WTC11 (cell line): ENCODE data around the gene NPC2. TPM values are rescaled to one million over a fixed set of nuclear protein-coding genes. Genes with fewer than 3 reads are reported as not detected.
A peak's percentile ranks its signal among the peaks of the same experiment; 100 is the strongest.

ENCODE experiments used
- ATAC-seq: fragments of 200-7000 bp; cut with Tn5 transposase; 2 replicates; pipeline ENCODE4 v1.10.0; 2021; ENCODE audit warnings: mild to moderate bottlenecking, moderate library complexity
- CTCF ChIA-PET: fragments of 300-600 bp; sonication (Branson Sonifier 250); formaldehyde crosslinking; loops from one replicate; lab custom pipeline; 2021; ENCODE audit warnings: antibody characterized with exemption; lab: Charles Lee
- POLR2A ChIA-PET: fragments of 350-600 bp; sonication (Branson Sonifier 250); formaldehyde crosslinking; loops from one replicate; lab custom pipeline; 2021; ENCODE audit warnings: antibody characterized with exemption; lab: Charles Lee
- DNase-seq: peaks from one replicate; pipeline ENCODE4 v3.0.0; 2021; ENCODE audit warnings: low spot score
- H3K27ac Mint-ChIP-seq: 2 replicates; pipeline ENCODE4 v1.8.0; 2021; ENCODE audit warnings: mixed read lengths
- H3K27me3 Mint-ChIP-seq: 2 replicates; pipeline ENCODE4 v1.8.0; 2021; ENCODE audit warnings: low read depth, mild to moderate bottlenecking, moderate library complexity, mixed read lengths
- H3K36me3 Mint-ChIP-seq: 2 replicates; pipeline ENCODE4 v1.8.0; 2021; ENCODE audit warnings: mixed read lengths
- H3K4me1 Mint-ChIP-seq: 2 replicates; pipeline ENCODE4 v1.8.0; 2022; ENCODE audit warnings: mixed read lengths
- H3K4me3 Mint-ChIP-seq: 2 replicates; pipeline ENCODE4 v1.8.0; 2021; ENCODE audit warnings: mild to moderate bottlenecking, moderate library complexity, mixed read lengths
- H3K9me3 Mint-ChIP-seq: 2 replicates; pipeline ENCODE4 v1.8.0; 2021; ENCODE audit warnings: mixed read lengths
- E2F5 ChIP-seq: sonication (generic); formaldehyde crosslinking; IDR thresholded peaks from 2 replicates; pipeline ENCODE4 v1.8.1; 2022; ENCODE audit warnings: mild to moderate bottlenecking, moderate library complexity, missing genetic modification reagents
- ELF4 ChIP-seq: sonication (generic); formaldehyde crosslinking; IDR thresholded peaks from 2 replicates; pipeline ENCODE4 v1.8.1; 2022; ENCODE audit warnings: low read depth, mild to moderate bottlenecking, moderate library complexity, missing genetic modification reagents
- JUN ChIP-seq: sonication (generic); formaldehyde crosslinking; IDR thresholded peaks from 2 replicates; pipeline ENCODE4 v1.8.0; 2023; ENCODE audit warnings: mild to moderate bottlenecking, missing genetic modification reagents
- MXD4 ChIP-seq: fragments of 250-450 bp; sonication (Bioruptor Pico); IDR thresholded peaks from 2 replicates; pipeline ENCODE4 v1.8.0; 2021; ENCODE audit warnings: mild to moderate bottlenecking, moderate library complexity, borderline replicate concordance
- MYBL2 ChIP-seq: sonication (generic); formaldehyde crosslinking; IDR thresholded peaks from 2 replicates; pipeline ENCODE4 v1.8.1; 2023; ENCODE audit warnings: mild to moderate bottlenecking, moderate library complexity, missing genetic modification reagents
- NFATC4 ChIP-seq: fragments of 250-450 bp; sonication (Bioruptor Pico); IDR thresholded peaks from 2 replicates; pipeline ENCODE4 v1.9.0; 2021; ENCODE audit warnings: mild to moderate bottlenecking
- NR1H2 ChIP-seq: sonication (generic); formaldehyde crosslinking; IDR thresholded peaks from 2 replicates; pipeline ENCODE4 v1.9.0; 2021; ENCODE audit warnings: mild to moderate bottlenecking, moderate library complexity, missing genetic modification reagents
- SMAD4 ChIP-seq: sonication (generic); formaldehyde crosslinking; IDR thresholded peaks from 2 replicates; pipeline ENCODE4 v1.8.0; 2022; ENCODE audit warnings: mild to moderate bottlenecking, missing genetic modification reagents
- TEAD4 ChIP-seq: sonication (generic); formaldehyde crosslinking; IDR thresholded peaks from 2 replicates; pipeline ENCODE4 v1.8.0; 2022; ENCODE audit warnings: mild to moderate bottlenecking, missing genetic modification reagents
- USF2 ChIP-seq: sonication (generic); formaldehyde crosslinking; IDR thresholded peaks from 2 replicates; pipeline ENCODE4 v1.8.1; 2023; ENCODE audit warnings: mild to moderate bottlenecking, missing genetic modification reagents, moderate library complexity
- total RNA-seq: library from RNA; stranded (reverse); gene quantifications from 3 replicates; pipeline ENCODE4 v1.2.3, GENCODE V29; 2021
- TF ChIP-seq, protein P1 (sequence below): sonication (generic); formaldehyde crosslinking; IDR thresholded peaks from 2 replicates; pipeline ENCODE4 v1.8.1; 2022; ENCODE audit warnings: low read depth, missing genetic modification reagents, borderline replicate concordance
- TF ChIP-seq, protein P2 (sequence below): sonication (generic); formaldehyde crosslinking; IDR thresholded peaks from 2 replicates; pipeline ENCODE4 v1.8.0; 2022; ENCODE audit warnings: mild to moderate bottlenecking, missing genetic modification reagents
- TF ChIP-seq, protein P3 (sequence below): fragments of 250-450 bp; sonication (Bioruptor Pico); conservative IDR thresholded peaks from 2 replicates; pipeline ENCODE4 v1.9.0; 2021; ENCODE audit warnings: mild to moderate bottlenecking
- TF ChIP-seq, protein P4 (sequence below): sonication (generic); formaldehyde crosslinking; IDR thresholded peaks from 2 replicates; pipeline ENCODE4 v1.8.1; 2023; ENCODE audit warnings: mild to moderate bottlenecking, missing genetic modification reagents, borderline replicate concordance

Gene NPC2
- total RNA-seq, 1 experiment from 2014 or later = 139 TPM

DNA sequence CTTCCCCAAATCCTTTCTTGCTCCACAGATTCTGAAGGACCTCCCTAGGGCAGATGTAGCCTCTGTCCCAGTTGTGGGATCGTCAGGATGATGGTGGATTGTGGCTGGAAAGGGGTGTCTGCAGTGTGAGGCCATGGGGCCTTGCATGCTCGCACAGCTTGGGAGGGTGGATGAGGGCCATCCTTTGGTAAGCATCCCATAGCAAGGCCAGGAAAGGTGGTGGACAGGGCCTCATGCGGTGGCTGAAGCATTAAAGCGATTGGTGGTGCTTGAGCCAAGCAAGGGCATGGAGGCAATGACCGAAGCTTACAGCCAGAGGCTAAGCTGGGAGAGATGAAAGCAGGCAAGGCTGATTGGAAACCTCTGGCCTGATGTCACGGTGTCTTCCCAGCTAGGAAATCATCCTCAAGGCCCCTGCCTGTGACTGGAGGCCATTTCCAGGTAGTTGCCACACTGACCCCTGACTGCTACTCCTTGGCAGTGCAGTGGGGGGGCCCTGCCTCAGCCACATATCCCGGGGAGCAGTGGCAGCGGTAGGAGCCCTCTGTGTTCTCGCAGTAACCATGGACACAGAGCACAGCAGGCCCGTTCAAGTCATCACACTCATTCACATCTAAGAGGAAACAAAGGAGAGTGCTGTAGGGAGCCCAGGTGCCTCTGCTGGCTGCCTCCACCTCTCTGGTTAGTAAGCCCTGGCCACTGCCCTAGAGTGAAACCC is 7.5 kb upstream of the NPC2 start (continued):
- no peak for TF ChIP-seq E2F5 (CRISPR knock-in tag)

DNA sequence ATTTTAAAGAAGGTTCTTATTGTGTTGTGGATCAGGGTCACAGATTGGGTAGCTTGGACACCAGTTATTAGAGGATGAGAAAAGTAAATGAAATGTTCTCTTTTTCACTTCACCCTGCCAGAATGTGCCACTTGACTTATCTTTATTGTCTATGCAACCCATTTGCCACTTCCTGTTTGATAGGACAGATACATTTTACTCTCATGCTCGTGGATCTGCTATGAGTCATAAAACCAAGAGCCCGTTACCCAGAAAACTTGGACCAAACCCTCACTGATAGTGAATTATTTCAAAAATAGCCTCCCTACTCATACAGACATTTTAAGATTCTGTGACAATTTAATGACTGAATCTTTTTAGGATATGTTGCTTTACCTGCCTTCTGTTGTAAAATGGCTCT is 2.3 kb upstream of the NPC2 start:
- H3K4me1 Mint-ChIP-seq = peaks cover 27% of the 10 kb centered on the region
- DNase-seq (no peak), ATAC-seq (no peak)
- no peaks in the 10 kb centered on the region for H3K9me3 Mint-ChIP-seq
- POLR2A ChIA-PET = no interaction called here
- peaks cover 12% of the 10 kb centered on the region for H3K36me3 Mint-ChIP-seq
- H3K4me3 Mint-ChIP-seq = peak overlapping the region; percentile 96
- CTCF ChIA-PET = interaction anchor here (3.1 kb wide), 1 partner anchor 13 kb away, joined by 18 read pairs; no protein-coding TSS in a partner anchor
- H3K27ac Mint-ChIP-seq = no peak overlapping the region
- TF ChIP-seq JUN (CRISPR knock-in tag) = no peak
- TF ChIP-seq, protein P1, sequence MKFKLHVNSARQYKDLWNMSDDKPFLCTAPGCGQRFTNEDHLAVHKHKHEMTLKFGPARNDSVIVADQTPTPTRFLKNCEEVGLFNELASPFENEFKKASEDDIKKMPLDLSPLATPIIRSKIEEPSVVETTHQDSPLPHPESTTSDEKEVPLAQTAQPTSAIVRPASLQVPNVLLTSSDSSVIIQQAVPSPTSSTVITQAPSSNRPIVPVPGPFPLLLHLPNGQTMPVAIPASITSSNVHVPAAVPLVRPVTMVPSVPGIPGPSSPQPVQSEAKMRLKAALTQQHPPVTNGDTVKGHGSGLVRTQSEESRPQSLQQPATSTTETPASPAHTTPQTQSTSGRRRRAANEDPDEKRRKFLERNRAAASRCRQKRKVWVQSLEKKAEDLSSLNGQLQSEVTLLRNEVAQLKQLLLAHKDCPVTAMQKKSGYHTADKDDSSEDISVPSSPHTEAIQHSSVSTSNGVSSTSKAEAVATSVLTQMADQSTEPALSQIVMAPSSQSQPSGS (CRISPR knock-in tag) = no peak
- TF ChIP-seq MXD4 (CRISPR knock-in tag) = no peak
- no peak for TF ChIP-seq TEAD4 (CRISPR knock-in tag)
- no peak for TF ChIP-seq MYBL2 (CRISPR knock-in tag)
- TF ChIP-seq NR1H2 (CRISPR knock-in tag) = no peak
- TF ChIP-seq, protein P2, sequence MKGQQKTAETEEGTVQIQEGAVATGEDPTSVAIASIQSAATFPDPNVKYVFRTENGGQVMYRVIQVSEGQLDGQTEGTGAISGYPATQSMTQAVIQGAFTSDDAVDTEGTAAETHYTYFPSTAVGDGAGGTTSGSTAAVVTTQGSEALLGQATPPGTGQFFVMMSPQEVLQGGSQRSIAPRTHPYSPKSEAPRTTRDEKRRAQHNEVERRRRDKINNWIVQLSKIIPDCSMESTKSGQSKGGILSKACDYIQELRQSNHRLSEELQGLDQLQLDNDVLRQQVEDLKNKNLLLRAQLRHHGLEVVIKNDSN = no peak
- no peak for TF ChIP-seq ELF4
- no peak for TF ChIP-seq USF2 (CRISPR knock-in tag)
- TF ChIP-seq, protein P3, sequence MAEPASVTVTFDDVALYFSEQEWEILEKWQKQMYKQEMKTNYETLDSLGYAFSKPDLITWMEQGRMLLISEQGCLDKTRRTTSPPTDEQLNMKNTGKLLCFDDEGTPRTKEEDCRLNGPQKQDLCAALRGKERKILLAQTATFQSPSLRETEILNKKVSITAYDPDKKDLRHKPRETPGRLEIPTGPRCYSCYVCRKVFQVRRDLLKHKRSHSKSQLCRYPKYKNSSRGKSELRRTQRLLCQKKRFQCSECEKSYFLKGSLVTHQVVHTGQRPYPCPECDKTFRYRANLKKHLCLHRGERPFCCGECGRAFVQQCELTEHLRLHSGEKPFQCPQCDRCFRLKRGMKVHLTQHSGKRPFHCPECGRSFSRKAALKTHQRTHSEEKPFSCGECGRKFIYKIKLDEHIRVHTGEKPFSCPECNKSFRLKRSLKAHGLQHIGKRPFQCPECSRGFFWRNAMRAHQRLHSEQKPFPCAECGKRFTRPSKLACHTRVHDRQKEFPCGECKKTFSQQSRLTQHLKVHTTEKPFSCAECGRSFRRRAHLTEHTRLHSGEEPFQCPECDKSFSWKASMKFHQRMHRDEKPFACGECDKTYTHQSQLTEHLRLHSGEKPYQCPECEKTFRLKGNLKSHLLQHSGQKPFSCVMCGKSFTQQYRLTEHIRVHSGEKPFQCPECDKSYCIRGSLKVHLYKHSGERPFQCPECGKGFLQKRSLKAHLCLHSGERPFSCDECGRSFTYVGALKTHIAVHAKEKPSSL (CRISPR knock-in tag) = no peak
- TF ChIP-seq, protein P4, sequence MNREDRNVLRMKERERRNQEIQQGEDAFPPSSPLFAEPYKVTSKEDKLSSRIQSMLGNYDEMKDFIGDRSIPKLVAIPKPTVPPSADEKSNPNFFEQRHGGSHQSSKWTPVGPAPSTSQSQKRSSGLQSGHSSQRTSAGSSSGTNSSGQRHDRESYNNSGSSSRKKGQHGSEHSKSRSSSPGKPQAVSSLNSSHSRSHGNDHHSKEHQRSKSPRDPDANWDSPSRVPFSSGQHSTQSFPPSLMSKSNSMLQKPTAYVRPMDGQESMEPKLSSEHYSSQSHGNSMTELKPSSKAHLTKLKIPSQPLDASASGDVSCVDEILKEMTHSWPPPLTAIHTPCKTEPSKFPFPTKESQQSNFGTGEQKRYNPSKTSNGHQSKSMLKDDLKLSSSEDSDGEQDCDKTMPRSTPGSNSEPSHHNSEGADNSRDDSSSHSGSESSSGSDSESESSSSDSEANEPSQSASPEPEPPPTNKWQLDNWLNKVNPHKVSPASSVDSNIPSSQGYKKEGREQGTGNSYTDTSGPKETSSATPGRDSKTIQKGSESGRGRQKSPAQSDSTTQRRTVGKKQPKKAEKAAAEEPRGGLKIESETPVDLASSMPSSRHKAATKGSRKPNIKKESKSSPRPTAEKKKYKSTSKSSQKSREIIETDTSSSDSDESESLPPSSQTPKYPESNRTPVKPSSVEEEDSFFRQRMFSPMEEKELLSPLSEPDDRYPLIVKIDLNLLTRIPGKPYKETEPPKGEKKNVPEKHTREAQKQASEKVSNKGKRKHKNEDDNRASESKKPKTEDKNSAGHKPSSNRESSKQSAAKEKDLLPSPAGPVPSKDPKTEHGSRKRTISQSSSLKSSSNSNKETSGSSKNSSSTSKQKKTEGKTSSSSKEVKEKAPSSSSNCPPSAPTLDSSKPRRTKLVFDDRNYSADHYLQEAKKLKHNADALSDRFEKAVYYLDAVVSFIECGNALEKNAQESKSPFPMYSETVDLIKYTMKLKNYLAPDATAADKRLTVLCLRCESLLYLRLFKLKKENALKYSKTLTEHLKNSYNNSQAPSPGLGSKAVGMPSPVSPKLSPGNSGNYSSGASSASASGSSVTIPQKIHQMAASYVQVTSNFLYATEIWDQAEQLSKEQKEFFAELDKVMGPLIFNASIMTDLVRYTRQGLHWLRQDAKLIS (CRISPR knock-in tag) = no peak
- no peak for TF ChIP-seq NFATC4 (CRISPR knock-in tag)
- TF ChIP-seq SMAD4 (CRISPR knock-in tag) = no peak
- H3K27me3 Mint-ChIP-seq = no peaks in the 10 kb centered on the region
